GM19452 (cell line): ENCODE data around the gene CBY3.
"Not testable (repeated sequence)": the region's sequence is repeated elsewhere in the genome, so short reads cannot be mapped to it uniquely, and the experiment has no call there.

Experiments
- ATAC-seq: cut with Tn5 transposase; IDR thresholded peaks from one replicate; pipeline ENCODE4 v1.9.1; 2021; ENCODE audit not compliant: unreplicated experiment

Gene CBY3

GRCh38 chr5:179678223-179679013, 2.4 kb downstream of the CBY3 start:
- ATAC-seq, result peak; percentile 90

GRCh38 chr5:179668391-179668790, 12.4 kb downstream of the CBY3 start:
- ATAC-seq, result no peak

DNA sequence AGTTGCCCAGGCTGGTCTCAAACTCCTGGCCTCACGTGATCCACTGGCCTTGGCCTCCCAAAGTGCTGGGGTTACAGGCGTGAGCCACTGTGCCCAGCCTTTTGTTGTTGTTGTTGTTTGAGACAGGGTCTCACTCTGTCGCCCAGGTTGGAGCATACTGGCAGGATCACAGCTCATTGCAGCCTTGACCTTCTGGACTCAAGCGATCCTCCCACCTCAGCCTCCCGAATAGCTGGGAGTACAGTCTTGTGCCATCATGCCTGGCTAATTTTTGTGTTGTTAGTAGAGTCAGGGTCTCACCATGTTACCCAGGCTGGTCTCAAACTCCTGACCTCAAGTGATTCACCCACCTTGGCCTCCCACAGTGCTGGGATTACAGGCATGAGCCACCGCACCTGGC, 19.2 kb downstream of the CBY3 start:
- not testable (repeated sequence) for ATAC-seq

DNA sequence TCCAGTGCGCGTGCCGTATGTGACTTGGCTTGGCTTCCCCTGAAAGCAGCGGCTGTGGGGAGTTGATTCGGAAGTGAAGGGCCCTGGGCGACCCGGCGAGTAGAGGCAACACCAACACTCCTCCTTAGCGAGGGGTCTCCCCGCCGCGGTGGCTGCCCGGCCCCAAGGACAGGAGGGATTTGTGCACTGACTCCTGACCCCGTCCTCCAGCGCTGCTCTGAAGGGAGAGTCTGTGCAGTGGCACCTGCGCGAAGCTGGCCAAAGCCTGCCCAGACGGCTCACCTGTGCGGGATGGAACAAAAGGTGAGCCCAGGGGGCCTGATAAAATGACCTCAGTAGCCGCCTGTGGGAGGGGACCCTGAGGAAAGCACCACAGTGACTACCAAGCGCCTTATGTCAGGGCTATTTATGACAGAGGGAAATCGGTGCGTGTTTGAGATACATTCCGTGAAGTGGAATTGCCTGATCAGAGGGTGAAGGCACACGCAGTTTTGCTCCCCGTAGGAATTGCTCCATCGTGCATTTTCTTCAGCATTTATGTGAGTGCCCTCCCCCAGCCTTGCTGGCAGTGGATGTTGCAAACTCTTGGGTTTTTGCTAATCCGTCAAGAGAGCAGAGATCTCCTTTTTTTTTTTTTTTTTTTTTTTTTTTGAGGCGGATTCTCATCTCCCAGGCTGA, 22.5 kb downstream of the CBY3 start:
- peak; percentile 55 for ATAC-seq

DNA sequence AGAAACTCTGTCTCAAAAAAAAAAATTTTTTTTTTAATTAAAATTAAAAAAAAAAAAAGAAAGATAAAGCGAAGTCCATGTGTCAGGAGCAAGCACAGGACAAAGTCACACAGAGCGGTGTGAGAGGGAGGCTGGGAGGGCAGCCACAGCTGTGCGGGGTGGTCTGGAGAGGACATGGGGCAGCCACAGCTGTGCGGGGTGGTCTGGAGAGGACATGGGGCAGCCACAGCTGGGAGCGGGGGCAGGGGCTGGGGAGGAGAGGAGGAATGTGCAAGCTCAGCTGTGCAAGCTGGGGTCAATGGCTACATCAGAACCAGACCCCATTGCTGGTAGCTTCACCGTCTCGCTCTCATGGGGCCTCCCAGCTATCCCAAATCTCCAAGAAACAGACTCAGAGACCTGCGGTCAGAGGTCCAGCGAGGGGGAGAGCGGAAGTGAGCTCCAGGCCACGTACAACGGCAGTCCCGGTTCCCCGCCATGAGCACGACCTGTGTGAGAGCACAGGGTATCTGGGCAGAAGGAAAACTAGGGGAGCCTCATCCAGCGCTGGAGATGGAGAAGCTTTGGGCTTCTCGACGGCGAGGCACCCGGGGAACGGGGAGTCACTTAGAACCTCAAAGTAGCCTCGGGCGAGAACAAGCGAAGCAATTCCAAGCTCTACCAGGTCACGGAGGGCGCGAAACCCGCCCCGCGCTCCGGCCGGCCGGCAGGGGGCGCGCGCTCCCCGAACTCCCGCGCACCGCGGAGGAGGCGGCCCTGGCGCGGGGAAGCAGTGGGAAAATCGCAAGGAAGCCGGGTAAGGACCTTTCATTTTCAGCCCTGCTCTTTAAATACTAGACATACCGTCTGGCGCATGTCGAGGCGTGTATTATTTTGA, 23.3 kb downstream of the CBY3 start:
- peak; percentile 89 for ATAC-seq

DNA sequence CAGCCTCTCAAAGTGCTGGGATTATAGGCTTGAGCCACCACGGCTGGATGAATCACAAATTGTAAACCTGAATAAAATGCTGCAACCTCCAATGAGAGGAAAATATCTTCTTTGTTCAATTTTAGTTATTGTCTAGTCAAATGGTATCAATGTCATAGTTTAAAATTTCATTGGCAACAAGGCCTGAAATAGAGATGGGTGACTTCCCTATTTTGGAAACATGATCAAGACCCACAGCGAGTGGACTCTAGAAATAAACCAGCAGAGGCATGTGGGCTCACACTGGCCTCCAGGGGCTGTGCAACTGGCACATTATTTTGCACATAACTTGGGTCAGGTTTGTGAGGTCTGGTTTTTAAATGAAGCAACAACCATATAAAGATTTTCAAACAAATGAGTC, 27.7 kb downstream of the CBY3 start:
- not testable (repeated sequence) for ATAC-seq

DNA sequence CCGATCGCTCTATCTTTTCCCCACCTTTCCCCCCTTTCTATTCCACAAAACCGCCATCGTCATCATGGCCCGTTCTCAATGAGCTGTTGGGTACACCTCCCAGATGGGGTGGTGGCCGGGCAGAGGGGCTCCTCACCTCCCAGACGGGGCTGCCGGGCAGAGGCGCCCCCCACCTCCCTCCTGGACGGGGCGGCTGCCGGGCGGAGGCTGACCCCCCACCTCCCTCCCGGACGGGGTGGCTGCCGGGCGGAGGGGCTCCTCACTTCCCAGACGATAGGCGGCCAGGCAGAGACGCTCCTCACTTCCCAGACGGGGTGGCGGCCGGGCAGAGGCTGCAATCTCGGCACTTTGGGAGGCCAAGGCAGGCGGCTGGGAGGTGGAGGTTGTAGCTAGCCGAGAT, 30.6 kb downstream of the CBY3 start:
- ATAC-seq, result not testable (repeated sequence)

DNA sequence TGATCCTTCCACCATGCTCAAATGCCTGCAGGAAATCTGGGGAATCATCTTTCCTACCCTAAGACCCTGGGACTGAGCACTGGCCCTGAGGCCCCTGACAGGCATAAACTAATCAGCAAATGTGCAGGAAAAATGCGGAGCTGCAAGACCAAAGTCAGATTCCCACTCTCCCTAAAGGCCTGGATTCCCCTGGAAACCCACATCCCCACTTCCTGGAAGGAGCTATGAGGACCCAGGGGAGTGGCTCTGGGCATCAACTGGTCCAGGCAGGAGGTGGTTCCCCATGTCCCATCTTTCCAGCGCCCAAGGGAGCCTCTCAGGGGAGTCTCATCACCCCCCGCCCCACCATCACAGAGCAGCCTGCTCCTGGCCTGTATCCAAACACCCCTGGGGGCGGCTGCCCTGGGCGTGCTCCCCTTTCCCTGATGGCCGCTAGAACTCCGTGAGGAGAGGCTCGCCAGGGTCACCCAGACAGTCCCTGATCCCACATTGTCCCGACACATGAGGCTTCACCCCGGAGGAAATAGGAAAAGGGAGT, 31.6 kb downstream of the CBY3 start:
- ATAC-seq, result not testable (repeated sequence)

GRCh38 chr5:179648410-179648809, 32.4 kb downstream of the CBY3 start:
- ATAC-seq, result no peak

- not testable (repeated sequence) for ATAC-seq
Measured at GRCh38 chr5:179644766-179645165, 36.1 kb downstream of the CBY3 start.

GRCh38 chr5:179643141-179643920, 37.5 kb downstream of the CBY3 start:
- ATAC-seq, result not testable (repeated sequence)

DNA sequence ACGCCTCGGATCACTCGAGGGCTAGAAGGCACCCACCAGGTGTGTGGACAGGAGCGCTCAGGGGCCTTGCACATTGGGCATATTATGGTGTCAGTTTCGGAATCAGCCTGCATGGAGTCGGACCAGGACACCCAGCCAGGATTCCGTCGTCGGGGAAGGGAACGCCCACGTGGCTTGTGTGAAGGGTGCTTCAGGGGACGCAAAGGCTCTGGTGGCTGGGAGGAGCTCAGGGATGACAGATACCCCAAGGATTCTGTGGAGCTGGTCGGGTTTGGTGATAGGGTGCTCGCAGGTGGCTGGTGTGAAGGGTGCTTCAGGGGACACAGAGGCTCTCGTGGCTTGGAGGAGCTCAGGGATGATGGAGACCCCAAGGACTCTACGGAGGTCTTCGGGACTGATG, 38.2 kb downstream of the CBY3 start:
- ATAC-seq, result not testable (repeated sequence)

DNA sequence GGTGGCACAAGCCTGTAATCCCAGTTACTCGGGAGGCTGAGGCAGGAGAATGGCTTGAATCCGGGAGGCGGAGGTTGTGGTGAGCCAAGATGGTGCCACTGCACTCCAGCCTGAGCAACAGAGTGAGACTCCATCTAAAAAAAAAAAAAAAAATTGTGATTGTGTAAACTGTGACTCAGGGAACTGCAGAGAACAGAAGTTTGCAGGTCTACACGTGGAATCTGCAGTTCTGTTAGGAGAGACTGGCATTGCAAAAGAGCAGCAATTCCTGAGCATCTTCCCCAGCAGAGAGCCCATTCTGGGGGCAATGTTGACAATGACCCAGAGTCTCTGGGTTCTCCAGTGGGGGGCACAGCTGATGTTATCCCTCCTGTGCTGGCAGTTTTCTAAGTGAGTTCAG, 39.1 kb downstream of the CBY3 start:
- not testable (repeated sequence) for ATAC-seq

DNA sequence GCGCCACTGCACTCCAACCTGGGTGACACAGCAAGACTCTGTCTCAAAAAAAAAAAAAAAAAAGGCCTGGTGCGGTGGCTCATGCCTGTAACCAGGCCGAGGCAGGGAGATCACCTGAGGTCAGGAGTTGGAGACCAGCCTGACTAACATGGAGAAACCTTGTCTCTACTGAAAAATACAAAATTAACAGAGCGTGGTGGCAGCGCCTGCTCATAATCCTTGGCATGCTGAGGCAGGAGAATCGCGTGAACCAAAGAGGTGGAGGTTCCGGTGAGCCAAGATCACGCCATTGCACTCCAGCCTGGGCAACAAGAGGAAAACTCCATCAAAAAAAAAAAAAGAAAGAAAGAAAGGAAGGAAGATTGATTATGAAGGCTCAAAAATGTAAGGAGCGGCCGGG, 41.5 kb downstream of the CBY3 start:
- ATAC-seq, result not testable (repeated sequence)

DNA sequence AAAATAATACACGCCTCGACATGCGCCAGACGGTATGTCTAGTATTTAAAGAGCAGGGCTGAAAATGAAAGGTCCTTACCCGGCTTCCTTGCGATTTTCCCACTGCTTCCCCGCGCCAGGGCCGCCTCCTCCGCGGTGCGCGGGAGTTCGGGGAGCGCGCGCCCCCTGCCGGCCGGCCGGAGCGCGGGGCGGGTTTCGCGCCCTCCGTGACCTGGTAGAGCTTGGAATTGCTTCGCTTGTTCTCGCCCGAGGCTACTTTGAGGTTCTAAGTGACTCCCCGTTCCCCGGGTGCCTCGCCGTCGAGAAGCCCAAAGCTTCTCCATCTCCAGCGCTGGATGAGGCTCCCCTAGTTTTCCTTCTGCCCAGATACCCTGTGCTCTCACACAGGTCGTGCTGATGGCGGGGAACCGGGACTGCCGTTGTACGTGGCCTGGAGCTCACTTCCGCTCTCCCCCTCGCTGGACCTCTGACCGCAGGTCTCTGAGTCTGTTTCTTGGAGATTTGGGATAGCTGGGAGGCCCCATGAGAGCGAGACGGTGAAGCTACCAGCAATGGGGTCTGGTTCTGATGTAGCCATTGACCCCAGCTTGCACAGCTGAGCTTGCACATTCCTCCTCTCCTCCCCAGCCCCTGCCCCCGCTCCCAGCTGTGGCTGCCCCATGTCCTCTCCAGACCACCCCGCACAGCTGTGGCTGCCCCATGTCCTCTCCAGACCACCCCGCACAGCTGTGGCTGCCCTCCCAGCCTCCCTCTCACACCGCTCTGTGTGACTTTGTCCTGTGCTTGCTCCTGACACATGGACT, 46.3 kb downstream of the CBY3 start:
- peak; percentile 92 for ATAC-seq

GRCh38 chr5:179633501-179634369, 47.1 kb downstream of the CBY3 start:
- peak; percentile 68 for ATAC-seq
